HepG2 (cell line): ENCODE data around the gene NKAIN4. TPM values are rescaled to one million over a fixed set of nuclear protein-coding genes. Genes with fewer than 3 reads are reported as not detected.

ENCODE experiments used
- CC2D1A ChIP-seq: sonication (generic); formaldehyde crosslinking; IDR thresholded peaks from 2 replicates; pipeline ENCODE4 v1.8.1; 2023; ENCODE audit warnings: mild to moderate bottlenecking, missing genetic modification reagents
- HES4 ChIP-seq: sonication (generic); formaldehyde crosslinking; IDR thresholded peaks from 2 replicates; pipeline ENCODE4 v1.9.0; 2021; ENCODE audit warnings: mild to moderate bottlenecking, missing genetic modification reagents, borderline replicate concordance
- ISX ChIP-seq: sonication (generic); formaldehyde crosslinking; conservative IDR thresholded peaks from 2 replicates; pipeline ENCODE4 v1.5.0; 2020; ENCODE audit warnings: missing genetic modification reagents
- KAT8 ChIP-seq: IDR thresholded peaks from 2 replicates; pipeline ENCODE4 v1.6.1; 2016; ENCODE audit warnings: missing genetic modification reagents, missing compliant biosample characterization
- MTA1 ChIP-seq: sonication (generic); formaldehyde crosslinking; IDR thresholded peaks from 2 replicates; pipeline ENCODE4 v1.4.0; 2020; ENCODE audit warnings: missing genetic modification reagents, mild to moderate bottlenecking, borderline replicate concordance
- MTA3 ChIP-seq: sonication (generic); formaldehyde crosslinking; IDR thresholded peaks from 2 replicates; pipeline ENCODE4 v1.4.0; 2020; ENCODE audit warnings: missing genetic modification reagents
- MXD4 ChIP-seq: IDR thresholded peaks from 2 replicates; pipeline ENCODE4 v1.6.1; 2016; ENCODE audit warnings: mild to moderate bottlenecking, missing biosample characterization, missing genetic modification reagents
- NFKB2 ChIP-seq: sonication (generic); formaldehyde crosslinking; IDR thresholded peaks from 2 replicates; pipeline ENCODE4 v1.4.0; 2020; ENCODE audit warnings: missing genetic modification reagents, borderline replicate concordance
- NFYB ChIP-seq: sonication (generic); formaldehyde crosslinking; IDR thresholded peaks from 2 replicates; pipeline ENCODE4 v1.4.0; 2020; ENCODE audit warnings: missing genetic modification reagents
- PHF8 ChIP-seq: sonication (generic); formaldehyde crosslinking; IDR thresholded peaks from 2 replicates; pipeline ENCODE4 v1.5.0; 2020; ENCODE audit warnings: missing genetic modification reagents
- PTBP1 ChIP-seq: fragments of 200-400 bp; formaldehyde crosslinking; IDR thresholded peaks from 2 replicates; pipeline ENCODE4 v1.6.1; 2018; ENCODE audit warnings: low read length, low read depth; ENCODE audit not compliant: poor library complexity, severe bottlenecking
- SALL1 ChIP-seq: sonication (generic); formaldehyde crosslinking; IDR thresholded peaks from 2 replicates; pipeline ENCODE4 v1.8.0; 2022; ENCODE audit warnings: mild to moderate bottlenecking, missing genetic modification reagents
- TRAFD1 ChIP-seq: sonication (generic); formaldehyde crosslinking; IDR thresholded peaks from 2 replicates; pipeline ENCODE4 v1.5.1; 2020; ENCODE audit warnings: missing genetic modification reagents, mild to moderate bottlenecking, borderline replicate concordance
- U2AF1 ChIP-seq: fragments of 200-400 bp; formaldehyde crosslinking; optimal IDR thresholded peaks from 2 replicates; pipeline ENCODE3; 2017; ENCODE audit warnings: mild to moderate bottlenecking, low read depth, low read length
- ZBTB39 ChIP-seq: sonication (generic); formaldehyde crosslinking; IDR thresholded peaks from 2 replicates; pipeline ENCODE4 v1.5.0; 2020; ENCODE audit warnings: missing genetic modification reagents
- ZNF24 ChIP-seq: fragments of 450-650 bp; IDR thresholded peaks from 2 replicates; pipeline ENCODE4 v1.6.1; 2017; ENCODE audit warnings: antibody characterized with exemption, mild to moderate bottlenecking
- ZNF563 ChIP-seq: sonication (generic); formaldehyde crosslinking; IDR thresholded peaks from 2 replicates; pipeline ENCODE4 v1.8.0; 2022; ENCODE audit warnings: mild to moderate bottlenecking, moderate library complexity, missing genetic modification reagents
- ZNF564 ChIP-seq: sonication (generic); formaldehyde crosslinking; IDR thresholded peaks from 2 replicates; pipeline ENCODE4 v1.8.1; 2023; ENCODE audit warnings: mild to moderate bottlenecking, missing genetic modification reagents
- polyA plus RNA-seq, 8 experiments: library from polyadenylated mRNA; depleted of rRNA in 3 of 8; stranded (reverse) in 7 of 8; unstranded in 1 of 8; fragments of >200 nt; fragmentation: Illumina TruSeq in 4 of 8; extraction: Trizol in 4 of 8; gene quantifications; 2 replicates each; pipeline versions ENCODE4 v1.2.1 to v1.2.3, GENCODE V29; 2011 to 2016; ENCODE audit warnings: low read depth in 4 of 8, missing spikeins in 1 of 8, mixed read lengths in 1 of 8; ENCODE audit not compliant: insufficient read depth in 1 of 8
- total RNA-seq, 5 experiments: library from RNA; depleted of rRNA; stranded (reverse); fragments of >200 nt; fragmentation: Illumina TruSeq; extraction: Trizol; gene quantifications; 2 replicates each; pipeline ENCODE4 v1.2.3, GENCODE V29; 2016; ENCODE audit warnings: low read depth in 1 of 5
- TF ChIP-seq, protein P1 (sequence below): sonication (generic); formaldehyde crosslinking; conservative IDR thresholded peaks from 2 replicates; pipeline ENCODE4 v1.8.1; 2023; ENCODE audit warnings: missing genetic modification reagents
- TF ChIP-seq, protein P2 (sequence below): sonication (generic); formaldehyde crosslinking; IDR thresholded peaks from 2 replicates; pipeline ENCODE4 v1.4.0; 2020; ENCODE audit warnings: missing genetic modification reagents
- TF ChIP-seq, protein P3 (sequence below): sonication (generic); formaldehyde crosslinking; IDR thresholded peaks from 2 replicates; pipeline ENCODE4 v1.8.0; 2022; ENCODE audit warnings: mild to moderate bottlenecking, missing genetic modification reagents, borderline replicate concordance

Gene NKAIN4
- total and polyA plus RNA-seq, 2 of the 13 experiments (the other 11 are each of a cell fraction or from before 2014, with no cell fraction given): not detected

GRCh38 chr20:63268671-63269439 is 14.6 kb upstream of the NKAIN4 start (continued):
- no peak for TF ChIP-seq TRAFD1 (CRISPR knock-in tag)
- peak; percentile 43; the same call in 1 of the 2 replicates for TF ChIP-seq MXD4 (CRISPR knock-in tag)
- TF ChIP-seq, protein P1, sequence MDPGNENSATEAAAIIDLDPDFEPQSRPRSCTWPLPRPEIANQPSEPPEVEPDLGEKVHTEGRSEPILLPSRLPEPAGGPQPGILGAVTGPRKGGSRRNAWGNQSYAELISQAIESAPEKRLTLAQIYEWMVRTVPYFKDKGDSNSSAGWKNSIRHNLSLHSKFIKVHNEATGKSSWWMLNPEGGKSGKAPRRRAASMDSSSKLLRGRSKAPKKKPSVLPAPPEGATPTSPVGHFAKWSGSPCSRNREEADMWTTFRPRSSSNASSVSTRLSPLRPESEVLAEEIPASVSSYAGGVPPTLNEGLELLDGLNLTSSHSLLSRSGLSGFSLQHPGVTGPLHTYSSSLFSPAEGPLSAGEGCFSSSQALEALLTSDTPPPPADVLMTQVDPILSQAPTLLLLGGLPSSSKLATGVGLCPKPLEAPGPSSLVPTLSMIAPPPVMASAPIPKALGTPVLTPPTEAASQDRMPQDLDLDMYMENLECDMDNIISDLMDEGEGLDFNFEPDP (CRISPR knock-in tag): no peak
- peak; percentile 10; the same call in 1 of the 2 replicates for TF ChIP-seq PHF8 (CRISPR knock-in tag)
- TF ChIP-seq SALL1 (CRISPR knock-in tag): no peak
- peak; percentile 30; the same call in 1 of the 2 replicates for TF ChIP-seq ZNF563 (CRISPR knock-in tag)
- TF ChIP-seq ZNF24: no peak
- TF ChIP-seq CC2D1A: no peak
- no peak for TF ChIP-seq HES4 (CRISPR knock-in tag)
- no peak for TF ChIP-seq MTA3 (CRISPR knock-in tag)
- TF ChIP-seq, protein P2, sequence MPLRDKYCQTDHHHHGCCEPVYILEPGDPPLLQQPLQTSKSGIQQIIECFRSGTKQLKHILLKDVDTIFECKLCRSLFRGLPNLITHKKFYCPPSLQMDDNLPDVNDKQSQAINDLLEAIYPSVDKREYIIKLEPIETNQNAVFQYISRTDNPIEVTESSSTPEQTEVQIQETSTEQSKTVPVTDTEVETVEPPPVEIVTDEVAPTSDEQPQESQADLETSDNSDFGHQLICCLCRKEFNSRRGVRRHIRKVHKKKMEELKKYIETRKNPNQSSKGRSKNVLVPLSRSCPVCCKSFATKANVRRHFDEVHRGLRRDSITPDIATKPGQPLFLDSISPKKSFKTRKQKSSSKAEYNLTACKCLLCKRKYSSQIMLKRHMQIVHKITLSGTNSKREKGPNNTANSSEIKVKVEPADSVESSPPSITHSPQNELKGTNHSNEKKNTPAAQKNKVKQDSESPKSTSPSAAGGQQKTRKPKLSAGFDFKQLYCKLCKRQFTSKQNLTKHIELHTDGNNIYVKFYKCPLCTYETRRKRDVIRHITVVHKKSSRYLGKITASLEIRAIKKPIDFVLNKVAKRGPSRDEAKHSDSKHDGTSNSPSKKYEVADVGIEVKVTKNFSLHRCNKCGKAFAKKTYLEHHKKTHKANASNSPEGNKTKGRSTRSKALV (CRISPR knock-in tag): no peak
- no peak for TF ChIP-seq NFYB
- TF ChIP-seq ZBTB39: 0 out of 2 replicates have a peak, but pooled peaks have one; percentile 23
- TF ChIP-seq MTA1 (CRISPR knock-in tag): no peak
- TF ChIP-seq, protein P3, sequence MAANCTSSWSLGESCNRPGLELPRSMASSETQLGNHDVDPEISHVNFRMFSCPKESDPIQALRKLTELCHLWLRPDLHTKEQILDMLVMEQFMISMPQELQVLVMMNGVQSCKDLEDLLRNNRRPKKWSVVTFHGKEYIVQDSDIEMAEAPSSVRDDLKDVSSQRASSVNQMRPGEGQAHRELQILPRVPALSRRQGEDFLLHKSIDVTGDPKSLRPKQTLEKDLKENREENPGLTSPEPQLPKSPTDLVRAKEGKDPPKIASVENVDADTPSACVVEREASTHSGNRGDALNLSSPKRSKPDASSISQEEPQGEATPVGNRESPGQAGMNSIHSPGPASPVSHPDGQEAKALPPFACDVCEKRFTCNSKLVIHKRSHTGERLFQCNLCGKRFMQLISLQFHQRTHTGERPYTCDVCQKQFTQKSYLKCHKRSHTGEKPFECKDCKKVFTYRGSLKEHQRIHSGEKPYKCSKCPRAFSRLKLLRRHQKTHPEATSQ (CRISPR knock-in tag): no peak
- TF ChIP-seq PTBP1: no peak
- no peak for TF ChIP-seq ZNF564 (CRISPR knock-in tag)
- no peak for TF ChIP-seq ISX
- TF ChIP-seq KAT8 (CRISPR knock-in tag): no peak
- TF ChIP-seq NFKB2 (CRISPR knock-in tag): no peak; the same call in 1 of the 2 replicates
- TF ChIP-seq U2AF1: no peak
